Caco-2 (cell line): ENCODE results near the gene AMZ2. TPM values are rescaled to one million over a fixed set of nuclear protein-coding genes. Genes with fewer than 3 reads are reported as not detected.

ENCODE experiments used
- BruUV-seq: library from RNA; stranded (reverse); fragments of 400-500 nt; replicated peaks from 2 replicates; lab custom pipeline; 2021; lab: Mats Ljungman, UMichigan
- CTCF ChIA-PET: fragments of 300-600 bp; sonication (Branson Sonifier 250); formaldehyde crosslinking; loops from one replicate; lab custom pipeline; 2022; ENCODE audit warnings: antibody characterized with exemption; lab: Charles Lee
- POLR2A ChIA-PET: fragments of 300-600 bp; sonication (Branson Sonifier 250); formaldehyde crosslinking; loops from one replicate; lab custom pipeline; 2022; ENCODE audit warnings: antibody characterized with exemption; lab: Charles Lee
- DNase-seq, 2 experiments: peaks; one replicate each; pipeline versions ENCODE4 v3.0.0 to v3.0.0-alpha.2; 2020 to 2022
- H3K27me3 ChIP-seq: replicated peaks from 2 replicates; pipeline ENCODE4 v1.6.0; 2011; ENCODE audit warnings: low read length; ENCODE audit not compliant: control insufficient read depth, insufficient read depth
- H3K36me3 ChIP-seq: 2 replicates; pipeline ENCODE4 v1.5.1; 2011; ENCODE audit warnings: low read length; ENCODE audit not compliant: control insufficient read depth, insufficient read depth
- H3K4me1 ChIP-seq: fragments of 250-450 bp; sonication (Bioruptor Pico); 2 replicates; pipeline ENCODE4 v1.5.1; 2020; ENCODE audit warnings: mild to moderate bottlenecking
- H3K4me3 ChIP-seq: 2 replicates; pipeline ENCODE4 v1.5.1; 2011; ENCODE audit warnings: low read depth, mild to moderate bottlenecking, control low read depth, low read length
- H3K9me3 ChIP-seq: fragments of 250-450 bp; sonication (Bioruptor Pico); 2 replicates; pipeline ENCODE4 v1.5.1; 2020; ENCODE audit warnings: mild to moderate bottlenecking, moderate library complexity
- H3K27ac Mint-ChIP-seq: one replicate; pipeline ENCODE4 v1.8.0; 2022; ENCODE audit warnings: mixed read lengths; ENCODE audit not compliant: unreplicated experiment
- H3K27me3 Mint-ChIP-seq: one replicate; pipeline ENCODE4 v1.8.0; 2022; ENCODE audit warnings: mixed read lengths; ENCODE audit not compliant: insufficient read depth, unreplicated experiment
- H3K36me3 Mint-ChIP-seq: one replicate; pipeline ENCODE4 v1.8.0; 2022; ENCODE audit warnings: mild to moderate bottlenecking, mixed read lengths; ENCODE audit not compliant: insufficient read depth, unreplicated experiment
- H3K4me1 Mint-ChIP-seq: one replicate; pipeline ENCODE4 v1.8.0; 2022; ENCODE audit warnings: low read depth, mixed read lengths; ENCODE audit not compliant: unreplicated experiment
- H3K4me3 Mint-ChIP-seq: one replicate; pipeline ENCODE4 v1.8.0; 2022; ENCODE audit warnings: mild to moderate bottlenecking, moderate library complexity, mixed read lengths; ENCODE audit not compliant: unreplicated experiment
- H3K9me3 Mint-ChIP-seq: one replicate; pipeline ENCODE4 v1.8.0; 2022; ENCODE audit warnings: mixed read lengths; ENCODE audit not compliant: unreplicated experiment
- CTCF ChIP-seq, 2 experiments: fragments of 200-600 bp in 1 of 2; IDR thresholded peaks; 1 replicate in 1 of 2; 2 replicates in 1 of 2; pipeline versions ENCODE4 v1.5.1 to v1.8.0; 2011 to 2022; ENCODE audit warnings: antibody characterized with exemption in 1 of 2, control low read depth in 1 of 2, inconsistent platforms in 1 of 2, low read depth in 1 of 2, low read length in 1 of 2, mild to moderate bottlenecking in 1 of 2, moderate library complexity in 1 of 2; ENCODE audit not compliant: insufficient read depth in 1 of 2, severe bottlenecking in 1 of 2, unreplicated experiment in 1 of 2
- intact Hi-C: fragments of 100-400 bp; cut with micrococcal nuclease; formaldehyde crosslinking; loops from one replicate; pipeline ENCODE4 v1.10.0; 2022; ENCODE audit not compliant: unreplicated experiment
- total RNA-seq: library from RNA; stranded (reverse); gene quantifications from 2 replicates; pipeline ENCODE4 v1.2.3, GENCODE V29; 2022

Gene AMZ2
- total RNA-seq, 1 experiment from 2014 or later: 60.2 TPM

- ChIA-PET CTCF (no interaction called here), POLR2A (no interaction called here)
- H3K4me1 ChIP-seq: peaks cover 6% of the 10 kb centered on the region; the same call in 1 of the 2 replicates
- TF ChIP-seq CTCF (IDR thresholded peaks at IDR 0.05; ENCODE audit: insufficient read depth in 1 of 2, low read depth in 1 of 2, low read length in 1 of 2, severe bottlenecking in 1 of 2, unreplicated experiment in 1 of 2): no peak
- no peak overlapping the region for H3K27ac Mint-ChIP-seq
- no peaks in the 10 kb centered on the region for H3K9me3 Mint-ChIP-seq
- H3K4me3 Mint-ChIP-seq: no peak overlapping the region
- BruUV-seq: no TSS peak
- H3K4me1 Mint-ChIP-seq: peaks cover 8% of the 10 kb centered on the region
- DNase-seq: no peak
- intact Hi-C loops: no loop called here
- no peaks in the 10 kb centered on the region for H3K27me3 Mint-ChIP-seq
- H3K4me3 ChIP-seq: no peak overlapping the region
- no peaks in the 10 kb centered on the region for H3K9me3 ChIP-seq
- H3K27me3 ChIP-seq: no peaks in the 10 kb centered on the region
- H3K36me3 Mint-ChIP-seq: peaks cover 5% of the 10 kb centered on the region
- H3K36me3 ChIP-seq: no peaks in the 10 kb centered on the region
Measured at GRCh38 chr17:68296217-68297191, 48.7 kb downstream of the AMZ2 start.

- H3K27me3 Mint-ChIP-seq: no peaks in the 10 kb centered on the region
- H3K4me3 ChIP-seq: no peak overlapping the region
- peaks cover under 1% of the 10 kb centered on the region for H3K36me3 Mint-ChIP-seq
- no peaks in the 10 kb centered on the region for H3K36me3 ChIP-seq
- H3K9me3 Mint-ChIP-seq: no peaks in the 10 kb centered on the region
- H3K27me3 ChIP-seq: no peaks in the 10 kb centered on the region
- H3K4me1 Mint-ChIP-seq: peaks cover 8% of the 10 kb centered on the region
- H3K4me3 Mint-ChIP-seq: no peak overlapping the region
- no peak for TF ChIP-seq CTCF (IDR thresholded peaks at IDR 0.05; ENCODE audit: insufficient read depth in 1 of 2, low read depth in 1 of 2, low read length in 1 of 2, severe bottlenecking in 1 of 2, unreplicated experiment in 1 of 2)
- no peak overlapping the region for H3K27ac Mint-ChIP-seq
- no peak for DNase-seq
- peaks cover 8% of the 10 kb centered on the region for H3K4me1 ChIP-seq
- CTCF ChIA-PET: no interaction called here
- intact Hi-C loops: no loop called here
- BruUV-seq: no TSS peak
- H3K9me3 ChIP-seq: no peaks in the 10 kb centered on the region
- POLR2A ChIA-PET: no interaction called here
Measured at GRCh38 chr17:68297195-68297594, 49.4 kb downstream of the AMZ2 start.

GRCh38 chr17:68298601-68299000 lies 50.8 kb downstream of the AMZ2 start:
- Mint-ChIP-seq H3K4me1 (peaks cover 8% of the 10 kb centered on the region), H3K27me3 (no peaks in the 10 kb centered on the region), H3K9me3 (no peaks in the 10 kb centered on the region), H3K27ac (no peak overlapping the region), H3K4me3 (no peak overlapping the region), H3K36me3 (no peaks in the 10 kb centered on the region)
- no TSS peak for BruUV-seq
- no peaks in the 10 kb centered on the region for H3K27me3 ChIP-seq
- no peak for DNase-seq
- H3K9me3 ChIP-seq: no peaks in the 10 kb centered on the region
- POLR2A ChIA-PET: no interaction called here
- no peak for TF ChIP-seq CTCF (IDR thresholded peaks at IDR 0.05; ENCODE audit: insufficient read depth in 1 of 2, low read depth in 1 of 2, low read length in 1 of 2, severe bottlenecking in 1 of 2, unreplicated experiment in 1 of 2)
- H3K4me1 ChIP-seq: peaks cover 4% of the 10 kb centered on the region; the same call in 1 of the 2 replicates
- H3K36me3 ChIP-seq: no peaks in the 10 kb centered on the region
- no peak overlapping the region for H3K4me3 ChIP-seq
- intact Hi-C loops: no loop called here
- CTCF ChIA-PET: interaction anchor here (0.6 kb wide), 1 partner anchor 29 kb away, joined by 8 read pairs; no protein-coding TSS in a partner anchor
